DMS 273 (cell line): ENCODE results near the gene WDR5.

ENCODE experiments used
- DNase-seq: peaks from one replicate; lab custom pipeline; 2025; ENCODE audit not compliant: unreplicated experiment; lab: John Stamatoyannopoulos, UW

The WDR5 gene

GRCh38 chr9:134206311-134207300, 70.7 kb downstream of the WDR5 start:
- peak; percentile 63 for DNase-seq

GRCh38 chr9:134208310-134208841, 72.5 kb downstream of the WDR5 start:
- peak; percentile 86 for DNase-seq

- no peak for DNase-seq
Observed at GRCh38 chr9:134208981-134209725, 73.3 kb downstream of the WDR5 start.
